Stimulated activated CD4-positive, alpha-beta T cell treated with anti-CD3 and anti-CD28 coated beads, Interleukin-2, amount 100 ng/mL, for 24 hours (primary cell): ENCODE results near the gene SLC35F6.
A peak's percentile ranks its signal among the peaks of the same experiment; 100 is the strongest.
"Not testable (repeated sequence)": the region's sequence is repeated elsewhere in the genome, so short reads cannot be mapped to it uniquely, and the experiment has no call there.

Experiments
- DNase-seq, 2 donors: peaks; one replicate each; pipeline ENCODE4 v3.0.0-alpha.2; 2020

The SLC35F6 gene

GRCh38 chr2:26758790-26759321, 5.2 kb upstream of the SLC35F6 start:
- no peak for DNase-seq

- no peak for DNase-seq
Observed at GRCh38 chr2:26759845-26760244, 4.2 kb upstream of the SLC35F6 start.

GRCh38 chr2:26760991-26761390, 3.1 kb upstream of the SLC35F6 start:
- DNase-seq: not testable (repeated sequence)

GRCh38 chr2:26763019-26763418, 1.1 kb upstream of the SLC35F6 start:
- no peak for DNase-seq

GRCh38 chr2:26764906-26765305, 822 bp downstream of the SLC35F6 start:
- no peak for DNase-seq

GRCh38 chr2:26765475-26766200, 1.6 kb downstream of the SLC35F6 start:
- no peak for DNase-seq

GRCh38 chr2:26767129-26767528, 3.0 kb downstream of the SLC35F6 start:
- no peak for DNase-seq

GRCh38 chr2:26767894-26768487, 3.9 kb downstream of the SLC35F6 start:
- no peak for DNase-seq

- DNase-seq: no peak
Observed at GRCh38 chr2:26768759-26769088, 4.6 kb downstream of the SLC35F6 start.

- DNase-seq: no peak
Observed at GRCh38 chr2:26769089-26769761, 5.1 kb downstream of the SLC35F6 start.

GRCh38 chr2:26770986-26771586, 7.0 kb downstream of the SLC35F6 start:
- DNase-seq: peak in 1 of 2 donors; percentile 45

GRCh38 chr2:26772064-26773001, 8.2 kb downstream of the SLC35F6 start:
- no peak for DNase-seq

- DNase-seq: no peak
Observed at GRCh38 chr2:26776195-26776800, 12.2 kb downstream of the SLC35F6 start.

GRCh38 chr2:26778098-26778497, 14.0 kb downstream of the SLC35F6 start:
- no peak for DNase-seq

GRCh38 chr2:26778507-26778906, 14.4 kb downstream of the SLC35F6 start:
- DNase-seq: no peak

- DNase-seq: no peak
Observed at GRCh38 chr2:26780203-26780760, 16.2 kb downstream of the SLC35F6 start.

GRCh38 chr2:26782876-26783704, 19.0 kb downstream of the SLC35F6 start:
- DNase-seq: no peak

- no peak for DNase-seq
Observed at GRCh38 chr2:26784570-26785234, 20.6 kb downstream of the SLC35F6 start.

GRCh38 chr2:26785431-26786206, 21.5 kb downstream of the SLC35F6 start, which contains the start of gene CENPA:
TSS of gene CENPA (plus strand) at chr2:26786056. CDS start at chr2:26786197, 141 bp downstream.
- peak; percentile 95 for DNase-seq
